AG04449 (cell line): ENCODE data around the gene LBP.
"Not testable (repeated sequence)": the region's sequence is repeated elsewhere in the genome, so short reads cannot be mapped to it uniquely, and the experiment has no call there.

Experiments
- CTCF ChIA-PET: fragments of 350-600 bp; formaldehyde crosslinking; extraction: SDS; loops from one replicate; lab custom pipeline; 2021; ENCODE audit warnings: antibody characterized with exemption; lab: Yijun Ruan, JAX
- POLR2A ChIA-PET: fragments of 400-600, 350-600 bp; formaldehyde crosslinking; extraction: SDS; loops from one replicate; lab custom pipeline; 2020; ENCODE audit warnings: antibody characterized with exemption, inconsistent platforms; lab: Yijun Ruan, JAX
- DNase-seq: peaks from one replicate; pipeline ENCODE4 v3.0.0-alpha.2; 2010; ENCODE audit warnings: low read depth, low spot score
- H3K4me3 ChIP-seq: 2 replicates; pipeline ENCODE4 v1.5.1; 2011; ENCODE audit warnings: low read depth, mild to moderate bottlenecking, control low read depth, low read length
- CTCF ChIP-seq: IDR thresholded peaks from one replicate; pipeline ENCODE4 v1.5.1; 2011; ENCODE audit warnings: mild to moderate bottlenecking, moderate library complexity, low read length, control low read depth, inconsistent platforms; ENCODE audit not compliant: insufficient read depth; ENCODE audit errors: missing control alignments

LBP gene

GRCh38 chr20:38307371-38308046, 38.8 kb upstream of the LBP start:
- peak; percentile 19 for DNase-seq
- TF ChIP-seq CTCF, result no peak
- CTCF ChIA-PET, result interaction anchor here (1.0 to 15.7 kb wide), 6 partner anchors 11 to 249 kb away, joined by 3 to 250 read pairs (median 5); no protein-coding TSS in a partner anchor
- no peak overlapping the region for H3K4me3 ChIP-seq
- POLR2A ChIA-PET, result no interaction called here

GRCh38 chr20:38308047-38308438, 38.2 kb upstream of the LBP start:
- no peak for DNase-seq
- no peak for TF ChIP-seq CTCF
- POLR2A ChIA-PET, result no interaction called here
- CTCF ChIA-PET, result interaction anchor here (0.8 to 15.7 kb wide), 6 partner anchors 9 to 250 kb away, joined by 3 to 250 read pairs (median 5); no protein-coding TSS in a partner anchor
- no peak overlapping the region for H3K4me3 ChIP-seq

GRCh38 chr20:38308447-38308846, 37.8 kb upstream of the LBP start:
- DNase-seq, result no peak
- TF ChIP-seq CTCF, result no peak
- H3K4me3 ChIP-seq, result no peak overlapping the region
- ChIA-PET CTCF (interaction anchor here (0.8 to 15.7 kb wide), 6 partner anchors 8 to 80 kb away, joined by 3 to 250 read pairs (median 5); no protein-coding TSS in a partner anchor), POLR2A (no interaction called here)

GRCh38 chr20:38311091-38311490, 35.2 kb upstream of the LBP start:
- POLR2A ChIA-PET, result no interaction called here
- no peak overlapping the region for H3K4me3 ChIP-seq
- no peak for TF ChIP-seq CTCF
- CTCF ChIA-PET, result interaction anchor here (1.0 to 15.7 kb wide), 2 partner anchors 8 to 83 kb away, joined by 3 to 250 read pairs; no protein-coding TSS in a partner anchor
- no peak for DNase-seq

- ChIA-PET POLR2A (no interaction called here), CTCF (interaction anchor here (1.0 to 15.7 kb wide), 2 partner anchors 8 to 83 kb away, joined by 3 to 250 read pairs; no protein-coding TSS in a partner anchor)
- no peak for DNase-seq
- no peak overlapping the region for H3K4me3 ChIP-seq
- TF ChIP-seq CTCF, result no peak
Observed at GRCh38 chr20:38311491-38311890, 34.8 kb upstream of the LBP start.

GRCh38 chr20:38313676-38314075, 32.6 kb upstream of the LBP start:
- POLR2A ChIA-PET, result no interaction called here
- DNase-seq, result no peak
- no peak for TF ChIP-seq CTCF
- no peak overlapping the region for H3K4me3 ChIP-seq
- CTCF ChIA-PET, result interaction anchor here (1.2 to 15.7 kb wide), 2 partner anchors 8 to 86 kb away, joined by 6 to 250 read pairs; no protein-coding TSS in a partner anchor

- POLR2A ChIA-PET, DNase-seq, H3K4me3 ChIP-seq: not testable (repeated sequence)
- CTCF ChIA-PET, result interaction anchor here (1.6 to 8.2 kb wide), 3 partner anchors 9 to 89 kb away, joined by 6 to 96 read pairs (median 70); partner anchors contain the start of gene BPI
Observed at GRCh38 chr20:38314350-38314749, 31.9 kb upstream of the LBP start.
